Measurements from ENCODE around the gene NABP1.

The NABP1 gene

DNA sequence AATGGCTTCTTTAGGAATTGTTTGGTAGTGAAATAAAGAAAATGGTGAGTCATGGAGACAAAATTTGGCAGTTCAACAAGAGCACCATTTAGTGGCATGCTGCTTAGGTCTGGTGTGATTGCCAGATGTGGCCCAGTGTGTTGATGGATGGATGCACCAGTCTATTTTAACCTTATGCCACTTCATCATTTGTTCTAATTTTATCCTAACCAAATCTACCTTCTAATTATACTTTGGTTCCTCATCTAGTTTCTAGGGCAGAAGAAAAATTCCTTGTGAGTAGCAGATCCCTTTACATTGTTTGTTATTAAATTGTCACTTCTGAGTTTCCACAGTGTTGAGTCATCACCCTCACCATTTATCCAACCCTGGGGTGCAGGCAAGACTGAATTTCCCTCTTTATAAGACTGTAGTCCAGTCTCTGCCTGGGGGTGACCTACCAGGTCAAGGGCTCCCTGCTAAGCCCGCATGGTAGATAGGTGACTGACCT lies 32.5 kb downstream of the NABP1 start:
- no peak for DNase-seq (ENCODE audit: low spot score)

DNA sequence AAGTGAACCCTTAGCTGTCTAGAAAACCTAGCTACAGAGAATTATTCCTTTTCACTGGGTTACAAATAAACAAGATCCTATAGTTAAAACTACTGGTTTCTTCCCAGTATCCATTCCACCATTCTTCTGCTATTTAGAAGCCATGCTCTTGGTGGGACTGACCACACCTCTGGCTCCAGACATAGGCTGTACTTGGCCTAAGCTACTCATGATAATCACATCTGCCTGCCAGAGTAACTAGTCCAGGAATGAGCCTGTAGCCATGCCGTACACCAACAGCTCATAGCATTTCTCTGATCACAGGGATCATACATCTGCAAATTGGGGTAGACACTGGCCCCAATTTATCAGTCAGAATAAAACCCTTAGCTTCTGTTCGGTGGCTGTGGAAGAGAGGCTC lies 33.7 kb downstream of the NABP1 start:
- no peak for DNase-seq (ENCODE audit: low spot score)

DNA sequence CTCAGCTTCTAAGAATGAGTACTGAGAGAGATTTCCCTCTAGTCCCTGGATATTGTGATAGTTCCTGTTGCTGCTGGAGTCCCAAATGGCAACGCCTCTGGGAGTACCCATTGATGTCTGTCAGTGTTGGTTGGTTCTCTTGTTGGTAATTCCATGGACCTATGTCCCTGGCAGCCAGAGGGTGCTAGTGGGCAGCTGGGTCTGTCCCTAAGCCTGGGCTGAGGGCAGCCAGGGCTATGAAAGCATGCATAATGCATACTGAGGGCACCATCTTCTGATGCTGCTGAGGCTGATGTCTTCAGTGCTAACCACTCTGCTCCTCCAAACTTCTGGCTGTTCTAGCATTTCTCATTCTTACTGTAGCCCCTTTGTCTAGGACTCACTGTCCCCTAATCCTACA lies 35.9 kb downstream of the NABP1 start:
- no peak for DNase-seq (ENCODE audit: low spot score)

DNA sequence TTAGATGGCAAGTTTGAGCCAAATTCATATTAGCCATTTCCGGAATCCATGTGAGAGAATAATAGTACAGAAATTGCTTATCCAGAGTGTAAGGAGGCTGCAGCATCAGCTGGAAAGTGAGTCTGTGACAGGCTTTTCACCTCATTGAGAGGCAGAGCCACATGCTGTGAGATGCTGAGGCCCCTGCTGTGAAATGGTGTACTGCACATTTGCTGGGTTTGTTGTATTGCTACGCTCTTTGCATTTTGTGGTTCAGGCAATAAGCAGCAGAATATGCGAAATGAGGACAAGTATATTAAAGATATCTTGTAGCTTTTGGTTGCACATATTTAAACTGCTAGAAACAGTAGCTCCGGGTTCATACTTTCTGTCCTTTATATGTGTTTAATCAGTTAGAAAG lies 37.0 kb downstream of the NABP1 start:
- no peak for DNase-seq (ENCODE audit: low spot score)

DNA sequence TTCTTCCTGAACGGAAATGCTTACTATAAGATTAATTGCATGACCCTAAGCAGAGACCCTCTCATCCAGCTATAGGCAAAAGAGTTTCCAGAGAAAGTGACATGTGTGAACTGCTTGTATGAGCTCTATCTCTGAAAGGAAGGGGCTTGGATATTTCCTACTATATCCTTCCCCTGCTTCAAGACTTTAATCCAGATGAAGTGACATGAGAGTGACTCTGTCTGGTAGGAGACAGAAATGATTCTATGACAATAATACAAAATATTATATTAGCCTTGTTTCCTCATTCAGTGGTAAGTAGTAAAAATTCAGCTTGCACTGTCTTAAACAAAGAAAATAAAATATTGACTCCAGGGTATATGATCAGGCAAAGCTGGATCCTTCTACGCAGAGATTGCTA lies 37.5 kb downstream of the NABP1 start:
- DNase-seq (ENCODE audit: low spot score) = no peak

DNA sequence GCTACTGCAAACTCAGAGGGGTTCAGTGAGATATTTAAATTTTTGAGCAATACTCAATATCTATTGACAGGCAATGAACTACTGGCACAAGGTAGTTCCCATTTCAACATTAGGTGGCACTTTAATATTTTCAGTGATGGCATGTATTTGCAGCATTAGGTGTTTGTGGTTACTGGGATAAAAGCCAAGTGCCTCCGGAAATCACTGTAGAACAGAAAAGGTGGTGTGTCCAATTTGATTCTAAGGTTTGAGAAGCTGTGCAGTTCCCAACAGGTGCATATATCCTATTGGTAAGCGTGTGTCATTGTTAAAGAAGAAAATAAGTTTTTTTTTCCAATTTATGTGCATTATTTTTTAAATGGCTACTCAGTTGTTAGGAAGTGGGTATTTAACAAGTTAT lies 41.3 kb downstream of the NABP1 start:
- no peak for DNase-seq (ENCODE audit: low spot score)

DNA sequence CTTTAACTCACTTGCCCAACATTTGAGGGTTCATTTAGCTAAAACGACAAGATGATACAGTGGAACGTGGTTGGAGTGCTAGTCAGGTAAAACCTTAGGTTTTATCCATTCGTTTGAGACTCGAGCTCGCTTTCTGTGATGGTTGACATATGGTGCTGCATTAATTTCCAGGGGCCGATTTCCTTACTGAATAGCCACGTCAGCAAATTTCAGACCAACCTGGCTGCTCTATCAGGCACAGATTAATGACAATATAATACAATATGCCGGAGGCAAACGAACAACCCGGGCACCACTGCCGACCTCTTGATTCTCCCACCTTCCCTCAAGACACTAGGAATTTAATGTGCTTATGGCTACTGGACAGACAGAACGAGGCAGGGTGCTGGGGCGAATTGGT lies 42.0 kb downstream of the NABP1 start:
- DNase-seq (ENCODE audit: low spot score) = no peak

DNA sequence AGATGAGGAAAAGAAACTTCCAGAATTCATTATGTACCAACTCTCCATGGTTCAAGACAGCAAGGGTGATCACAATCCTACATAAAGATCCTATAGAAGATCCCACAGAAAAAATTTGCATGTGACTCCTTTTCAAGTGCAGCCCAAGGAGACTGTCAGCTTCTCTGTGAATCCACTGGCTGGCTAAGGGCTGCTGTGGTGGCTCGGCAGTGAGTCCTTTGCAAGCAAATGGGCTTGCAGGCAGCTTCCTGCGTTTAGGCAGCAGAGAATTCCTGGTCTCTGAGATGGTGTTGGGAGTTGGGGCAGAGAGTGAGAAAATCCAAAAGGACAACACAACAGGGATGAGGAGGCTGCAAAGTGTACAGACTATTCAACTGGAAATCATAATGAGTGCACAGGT lies 43.4 kb downstream of the NABP1 start:
- no peak for DNase-seq (ENCODE audit: low spot score)

DNA sequence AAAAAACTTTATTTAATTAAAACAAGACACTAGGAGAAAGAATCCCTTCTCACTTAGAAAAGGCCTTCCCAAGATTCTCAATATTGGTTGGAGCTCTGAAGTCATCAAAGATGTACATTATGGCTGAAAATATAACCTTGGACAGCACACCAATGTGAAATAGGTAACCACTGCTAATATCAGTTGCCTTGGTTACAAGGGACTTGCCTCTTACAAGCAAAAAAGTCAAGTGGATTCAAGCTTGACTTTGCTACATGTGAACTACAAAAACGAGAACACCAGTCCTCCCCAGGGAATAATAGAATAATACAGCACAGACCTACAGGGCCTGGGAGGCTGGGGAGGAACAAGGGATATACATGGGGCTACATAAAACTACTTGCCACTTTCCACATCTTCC lies 46.1 kb downstream of the NABP1 start:
- DNase-seq (ENCODE audit: low spot score) = no peak

DNA sequence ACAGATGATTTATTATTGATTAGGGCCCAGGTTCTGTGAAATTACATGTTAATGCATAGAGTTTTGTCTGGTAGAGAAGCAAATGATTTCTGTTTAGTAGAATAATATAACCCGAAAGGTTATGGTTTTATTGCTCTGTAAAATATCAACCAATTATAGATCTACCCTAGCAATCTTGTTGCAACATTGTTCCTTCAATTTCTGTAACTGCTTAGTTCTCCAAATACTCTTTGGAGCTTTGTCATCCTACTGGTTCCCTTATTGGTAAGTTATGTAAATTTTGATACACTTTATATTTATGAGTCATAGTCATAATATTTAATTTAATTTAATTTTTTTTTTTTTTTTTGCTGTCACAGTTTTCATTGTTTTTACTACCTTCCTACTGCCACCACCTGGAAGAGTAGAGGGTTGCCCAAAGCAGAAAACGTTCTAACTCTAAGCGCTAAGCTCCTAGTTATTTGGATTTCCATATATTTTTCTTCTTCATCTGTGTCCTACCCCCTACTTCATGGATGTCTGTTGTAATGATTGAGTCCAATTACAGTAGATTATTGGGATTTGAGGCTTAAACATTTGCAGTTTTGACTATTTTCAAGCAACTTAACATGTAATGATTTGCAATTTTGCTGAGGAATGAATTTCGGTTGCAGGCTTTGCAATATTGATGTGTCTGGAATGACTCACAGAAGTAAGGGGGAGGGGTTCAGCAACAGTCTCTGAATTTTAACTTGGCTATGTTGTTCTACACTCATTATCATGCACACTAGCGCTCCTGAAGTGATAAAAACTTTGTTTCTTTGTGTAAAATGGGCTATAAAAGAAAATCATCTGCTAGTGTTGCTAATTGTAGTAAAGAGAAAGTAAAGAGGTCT lies 51.1 kb downstream of the NABP1 start:
- DNase-seq (ENCODE audit: low spot score) = no peak

DNA sequence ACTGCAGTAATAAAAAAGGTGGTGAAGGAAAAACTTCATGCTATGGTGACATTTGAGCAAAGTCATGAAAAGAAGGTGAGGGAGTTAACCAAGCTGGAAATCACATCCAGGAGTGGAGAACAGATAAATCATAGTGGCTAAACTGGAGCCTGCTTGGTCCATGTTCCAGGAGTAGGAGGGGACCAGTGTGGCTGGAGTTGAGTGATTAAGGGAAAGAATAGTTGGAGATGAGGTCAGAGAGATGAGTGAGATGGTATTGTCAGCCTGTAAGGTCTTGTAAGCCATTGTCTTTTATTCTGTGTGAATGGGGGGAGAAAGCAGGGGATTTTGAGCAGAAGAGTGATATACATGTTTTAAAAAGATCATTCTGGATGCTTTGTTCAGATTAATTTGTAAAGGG lies 52.3 kb downstream of the NABP1 start:
- DNase-seq (ENCODE audit: low spot score) = no peak

Measured in CD4-positive, alpha-beta T cell treated with Interleukin-15 for 4 hours (primary cell).